HUES6 (cell line): ENCODE measurements around the gene CRHR1.

Source experiments
- H3K27ac ChIP-seq: 2 replicates; pipeline ENCODE4 v1.7.0; 2013; ENCODE audit warnings: low read depth, mild to moderate bottlenecking, low read length, inconsistent platforms
- H3K27me3 ChIP-seq: 2 replicates; pipeline ENCODE4 v1.6.1; 2013; ENCODE audit warnings: low read length; ENCODE audit not compliant: control insufficient read depth, insufficient read depth
- H3K36me3 ChIP-seq: 2 replicates; pipeline ENCODE4 v1.6.1; 2013; ENCODE audit warnings: low read length; ENCODE audit not compliant: control insufficient read depth, insufficient read depth
- H3K4me1 ChIP-seq: 2 replicates; pipeline ENCODE4 v1.6.1; 2013; ENCODE audit warnings: low read length; ENCODE audit not compliant: control insufficient read depth, insufficient read depth
- H3K4me3 ChIP-seq: 2 replicates; pipeline ENCODE4 v1.5.1; 2013; ENCODE audit warnings: low read depth, low read length
- H3K9ac ChIP-seq: one replicate; pipeline ENCODE4 v1.6.1; 2013; ENCODE audit warnings: mild to moderate bottlenecking, low read length
- H3K9me3 ChIP-seq: 2 replicates; pipeline ENCODE4 v1.6.1; 2013; ENCODE audit warnings: low read depth, low read length; ENCODE audit not compliant: control insufficient read depth, insufficient read depth

The CRHR1 gene

DNA sequence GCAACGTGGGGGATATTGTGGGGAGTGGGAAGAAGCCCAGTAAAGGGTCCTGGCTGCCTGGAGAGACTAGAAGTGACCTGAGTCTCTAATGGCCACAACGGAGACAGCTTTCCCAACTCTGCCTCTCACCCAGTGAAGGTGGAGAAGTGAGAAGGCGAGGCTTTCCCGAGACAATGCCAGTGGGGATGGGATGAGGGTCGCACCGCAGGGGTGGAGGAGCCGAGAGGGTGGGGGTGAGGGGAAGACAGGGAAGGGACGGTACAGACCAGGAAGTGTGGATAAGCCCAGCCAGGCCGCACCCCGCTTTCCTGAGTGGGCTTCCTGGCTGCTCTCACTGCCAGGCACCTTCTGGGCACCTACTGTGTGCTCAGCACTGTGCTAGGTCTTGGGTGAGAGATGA lies 53.1 kb downstream of the CRHR1 start:
- Histone ChIP-seq H3K27me3 (no peaks in the 10 kb centered on the region), H3K36me3 (no peaks in the 10 kb centered on the region), H3K4me3 (no peak overlapping the region), H3K9me3 (no peaks in the 10 kb centered on the region), H3K9ac (no peak overlapping the region), H3K27ac (no peak overlapping the region), H3K4me1 (peaks cover 5% of the 10 kb centered on the region; the same call in 1 of the 2 replicates)

DNA sequence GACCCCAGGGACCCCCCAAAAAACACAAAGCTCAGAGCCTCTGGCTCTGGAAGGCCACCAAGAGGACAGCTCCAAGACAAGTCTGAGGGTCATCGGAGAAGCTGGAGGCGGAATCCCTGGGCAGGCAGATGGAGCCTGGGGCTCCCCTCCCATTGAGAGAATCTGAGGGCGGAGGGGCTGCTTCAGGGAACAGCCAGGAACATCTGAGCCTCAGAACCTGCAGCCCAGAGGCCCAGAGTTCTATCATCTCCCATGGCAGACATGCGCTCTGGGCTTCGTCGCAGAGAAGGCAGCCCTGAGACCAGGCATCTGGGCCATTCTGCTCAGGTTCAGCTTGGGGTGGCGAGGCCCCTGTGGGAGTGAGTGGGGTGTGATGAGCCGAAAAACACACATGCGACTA lies 53.5 kb downstream of the CRHR1 start:
- Histone ChIP-seq H3K9me3 (no peaks in the 10 kb centered on the region), H3K4me3 (no peak overlapping the region), H3K36me3 (no peaks in the 10 kb centered on the region), H3K27ac (no peak overlapping the region), H3K27me3 (no peaks in the 10 kb centered on the region), H3K4me1 (peaks cover 5% of the 10 kb centered on the region; the same call in 1 of the 2 replicates), H3K9ac (no peak overlapping the region)

DNA sequence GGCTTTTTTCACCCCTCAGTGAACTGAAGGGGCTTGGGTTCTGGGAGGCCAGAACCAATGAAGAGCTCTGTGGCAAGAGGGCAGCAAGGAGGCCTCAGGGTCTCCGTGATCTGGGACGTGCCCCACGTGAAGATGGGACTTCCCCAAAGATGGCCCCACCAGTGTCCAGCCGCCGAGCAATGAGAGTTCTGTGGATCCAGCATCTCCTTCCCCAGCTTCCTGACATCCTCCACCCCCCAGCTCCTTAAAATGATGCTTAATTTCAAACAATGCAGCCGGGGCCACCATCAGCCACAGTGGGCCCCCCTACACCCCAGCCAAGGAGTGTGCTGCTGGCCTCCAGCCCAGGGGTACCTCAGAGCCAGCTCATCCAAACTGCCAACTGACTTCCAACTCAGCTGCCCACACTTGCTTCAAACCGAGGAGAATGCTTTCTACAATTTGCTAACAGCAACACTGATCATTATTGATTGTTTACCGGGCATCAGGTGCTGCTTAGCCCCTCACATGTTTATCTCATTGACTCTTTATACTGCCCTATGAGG lies 54.7 kb downstream of the CRHR1 start:
- H3K27me3 ChIP-seq, result no peaks in the 10 kb centered on the region

DNA sequence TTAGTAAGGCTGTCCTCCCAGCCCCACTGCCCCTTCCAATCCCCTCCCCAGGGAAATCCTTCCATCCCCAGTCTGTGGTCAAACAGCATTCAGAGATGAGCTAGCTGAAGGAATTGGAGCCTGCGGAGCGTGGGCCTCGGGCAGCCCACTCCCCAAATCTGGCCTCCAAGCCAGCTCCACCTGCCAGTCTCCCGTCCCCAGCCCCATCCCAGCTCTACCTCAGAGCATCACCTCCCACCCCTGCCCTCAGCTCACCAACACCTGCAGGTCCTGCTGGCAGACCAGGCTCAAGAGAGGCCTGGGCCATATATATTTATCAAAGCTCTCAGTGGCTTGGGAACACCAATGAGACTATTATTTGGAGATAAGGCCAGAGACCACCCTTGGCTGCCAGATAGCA lies 55.3 kb downstream of the CRHR1 start:
- Histone ChIP-seq H3K27ac (no peak overlapping the region), H3K4me1 (peaks cover 5% of the 10 kb centered on the region; the same call in 1 of the 2 replicates), H3K9ac (no peak overlapping the region), H3K4me3 (no peak overlapping the region), H3K9me3 (no peaks in the 10 kb centered on the region), H3K27me3 (no peaks in the 10 kb centered on the region), H3K36me3 (no peaks in the 10 kb centered on the region)

More for the DNA sequence above, 54.7 kb downstream of the CRHR1 start:
- H3K9ac ChIP-seq, result no peak overlapping the region
- peaks cover 5% of the 10 kb centered on the region; the same call in 1 of the 2 replicates for H3K4me1 ChIP-seq
- no peaks in the 10 kb centered on the region for H3K36me3 ChIP-seq
- H3K4me3 ChIP-seq, result no peak overlapping the region
- no peaks in the 10 kb centered on the region for H3K9me3 ChIP-seq
- no peak overlapping the region for H3K27ac ChIP-seq

DNA sequence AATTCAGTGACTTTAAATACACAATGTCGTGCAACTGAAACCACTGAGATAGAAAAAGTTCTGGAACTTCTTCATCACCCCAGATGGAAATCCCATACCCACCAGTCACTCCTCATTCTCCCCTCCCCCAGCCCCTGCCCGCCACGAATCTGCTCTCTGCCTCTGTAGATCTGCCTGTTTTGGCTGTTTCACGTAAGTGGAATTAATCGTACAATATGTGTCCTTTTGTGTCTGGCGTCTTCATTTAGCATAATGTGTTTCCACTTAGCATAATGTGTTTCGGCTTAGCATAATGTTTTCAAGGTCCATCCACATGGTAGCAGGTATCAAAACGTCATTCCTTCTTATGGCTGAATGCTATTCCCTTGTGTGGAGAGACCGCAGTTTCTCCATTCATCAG lies 57.1 kb downstream of the CRHR1 start:
- Histone ChIP-seq H3K27ac (no peak overlapping the region), H3K27me3 (no peaks in the 10 kb centered on the region), H3K4me1 (peaks cover 5% of the 10 kb centered on the region; the same call in 1 of the 2 replicates), H3K9me3 (no peaks in the 10 kb centered on the region), H3K4me3 (no peak overlapping the region), H3K36me3 (no peaks in the 10 kb centered on the region), H3K9ac (no peak overlapping the region)

DNA sequence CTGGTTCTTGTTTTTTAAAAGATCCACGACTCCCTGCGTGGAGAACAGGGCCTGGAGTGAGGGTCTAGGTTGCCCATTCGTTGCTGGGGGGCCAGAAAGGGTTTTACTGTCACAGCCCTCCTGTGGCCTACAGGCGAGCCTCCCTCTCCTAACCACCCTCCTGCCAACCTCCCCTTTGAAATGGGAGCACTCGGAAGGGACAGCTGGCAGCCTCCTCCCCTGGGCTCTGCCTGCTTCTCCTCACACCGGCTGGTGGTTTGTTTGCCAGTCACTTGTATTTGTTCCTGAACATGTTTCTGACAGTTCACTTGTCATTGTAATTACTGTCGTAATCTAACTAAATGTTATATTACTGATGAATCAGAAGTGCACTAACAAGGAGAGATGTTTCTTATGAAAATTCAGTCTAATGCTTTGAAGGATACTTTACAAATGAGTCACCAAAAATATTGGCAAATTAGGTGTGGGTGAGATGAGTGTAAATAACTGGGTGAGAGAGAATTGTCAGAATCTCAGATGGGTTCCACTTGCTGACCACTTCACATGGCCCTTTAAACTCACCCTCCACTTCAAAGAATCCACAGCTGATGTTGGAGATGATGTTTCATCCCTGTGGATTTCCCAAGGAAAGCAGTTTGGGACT lies 57.9 kb downstream of the CRHR1 start:
- H3K4me1 ChIP-seq, result peaks cover 5% of the 10 kb centered on the region; the same call in 1 of the 2 replicates
- H3K9ac ChIP-seq, result no peak overlapping the region
- no peak overlapping the region for H3K27ac ChIP-seq
- no peaks in the 10 kb centered on the region for H3K9me3 ChIP-seq
- no peak overlapping the region for H3K4me3 ChIP-seq
- no peaks in the 10 kb centered on the region for H3K27me3 ChIP-seq
- no peaks in the 10 kb centered on the region for H3K36me3 ChIP-seq

DNA sequence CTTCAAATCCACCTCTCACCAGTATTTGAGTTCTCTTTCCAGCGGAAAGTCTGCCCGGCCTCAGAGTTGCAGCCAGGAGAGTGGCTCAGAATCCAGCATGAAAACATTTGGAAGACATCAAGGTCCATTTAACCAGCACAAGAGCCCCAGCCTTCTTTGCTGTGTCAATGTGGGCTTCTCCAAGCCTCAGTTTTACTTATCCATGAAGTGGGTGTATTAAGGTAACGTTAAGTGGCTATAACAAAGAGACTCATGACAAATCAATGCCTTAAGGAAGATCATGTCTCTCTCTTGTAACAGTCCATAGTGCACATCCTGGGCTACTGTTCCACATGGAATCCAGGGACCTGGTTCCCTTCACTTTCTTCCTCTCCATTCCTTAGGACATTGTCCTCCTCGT lies 59.6 kb downstream of the CRHR1 start:
- Histone ChIP-seq H3K36me3 (no peaks in the 10 kb centered on the region), H3K27ac (no peak overlapping the region), H3K4me1 (no peaks in the 10 kb centered on the region), H3K9ac (no peak overlapping the region), H3K4me3 (no peak overlapping the region), H3K9me3 (no peaks in the 10 kb centered on the region), H3K27me3 (no peaks in the 10 kb centered on the region)

DNA sequence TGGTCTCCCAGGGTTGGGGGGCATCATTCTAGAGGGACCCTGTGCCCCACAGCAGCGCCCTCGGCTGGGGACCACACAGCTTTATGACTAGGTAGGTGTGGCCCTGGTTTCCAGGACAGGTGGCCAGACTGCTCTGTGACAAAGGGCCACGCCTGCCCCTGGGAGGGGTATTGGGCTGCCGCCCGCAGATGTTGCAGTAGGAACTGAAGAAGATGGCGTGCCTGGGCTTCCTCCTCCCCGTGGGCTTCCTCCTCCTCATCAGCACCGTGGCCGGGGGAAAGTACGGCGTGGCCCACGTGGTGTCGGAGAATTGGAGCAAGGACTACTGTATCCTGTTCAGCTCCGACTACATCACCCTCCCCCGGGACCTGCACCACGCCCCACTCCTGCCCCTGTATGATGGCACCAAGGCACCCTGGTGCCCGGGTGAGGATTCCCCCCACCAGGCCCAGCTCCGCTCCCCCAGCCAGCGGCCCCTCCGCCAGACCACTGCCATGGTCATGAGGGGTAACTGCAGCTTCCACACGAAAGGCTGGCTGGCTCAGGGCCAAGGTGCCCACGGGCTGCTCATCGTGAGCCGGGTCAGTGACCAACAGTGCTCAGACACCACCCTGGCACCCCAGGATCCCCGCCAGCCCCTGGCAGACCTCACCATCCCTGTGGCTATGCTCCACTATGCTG lies 60.7 kb downstream of the CRHR1 start, which contains the start of gene SPPL2C:
Gene SPPL2C, plus strand, starts transcription at position 187 of the 681 bp plus-strand sequence. Its CDS starts 26 bp downstream, at position 213.
- H3K36me3 ChIP-seq, result no peaks in the 10 kb centered on the region
- H3K4me3 ChIP-seq, result no peak within 1 kb of the TSS
- no peaks in the 10 kb centered on the region for H3K27me3 ChIP-seq
- H3K9me3 ChIP-seq, result no peaks in the 10 kb centered on the region
- H3K9ac ChIP-seq, result no peak within 1 kb of the TSS
- H3K4me1 ChIP-seq, result no peaks in the 10 kb centered on the region
- H3K27ac ChIP-seq, result no peak within 1 kb of the TSS

DNA sequence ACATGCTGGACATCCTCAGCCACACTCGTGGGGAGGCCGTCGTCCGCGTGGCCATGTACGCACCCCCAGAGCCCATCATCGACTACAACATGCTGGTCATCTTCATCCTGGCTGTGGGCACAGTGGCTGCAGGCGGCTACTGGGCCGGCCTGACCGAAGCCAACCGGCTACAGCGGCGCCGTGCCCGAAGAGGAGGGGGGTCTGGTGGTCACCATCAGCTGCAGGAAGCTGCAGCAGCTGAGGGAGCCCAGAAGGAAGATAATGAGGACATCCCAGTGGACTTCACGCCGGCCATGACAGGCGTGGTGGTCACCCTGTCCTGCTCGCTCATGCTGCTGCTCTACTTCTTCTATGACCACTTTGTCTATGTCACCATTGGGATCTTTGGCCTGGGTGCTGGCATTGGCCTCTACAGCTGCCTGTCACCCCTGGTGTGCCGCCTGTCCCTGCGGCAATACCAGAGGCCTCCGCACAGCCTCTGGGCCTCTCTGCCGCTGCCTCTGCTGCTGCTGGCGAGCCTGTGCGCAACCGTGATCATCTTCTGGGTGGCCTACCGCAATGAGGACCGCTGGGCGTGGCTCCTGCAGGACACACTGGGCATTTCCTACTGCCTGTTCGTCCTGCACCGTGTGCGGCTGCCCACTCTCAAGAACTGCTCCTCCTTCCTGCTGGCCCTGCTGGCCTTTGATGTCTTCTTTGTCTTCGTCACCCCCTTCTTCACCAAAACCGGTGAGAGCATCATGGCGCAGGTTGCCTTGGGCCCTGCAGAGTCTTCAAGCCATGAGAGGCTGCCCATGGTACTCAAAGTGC lies 61.5 kb downstream of the CRHR1 start:
- Histone ChIP-seq H3K27me3 (no peaks in the 10 kb centered on the region), H3K4me1 (no peaks in the 10 kb centered on the region), H3K9me3 (no peaks in the 10 kb centered on the region), H3K36me3 (no peaks in the 10 kb centered on the region), H3K4me3 (no peak overlapping the region), H3K27ac (no peak overlapping the region), H3K9ac (no peak overlapping the region)

DNA sequence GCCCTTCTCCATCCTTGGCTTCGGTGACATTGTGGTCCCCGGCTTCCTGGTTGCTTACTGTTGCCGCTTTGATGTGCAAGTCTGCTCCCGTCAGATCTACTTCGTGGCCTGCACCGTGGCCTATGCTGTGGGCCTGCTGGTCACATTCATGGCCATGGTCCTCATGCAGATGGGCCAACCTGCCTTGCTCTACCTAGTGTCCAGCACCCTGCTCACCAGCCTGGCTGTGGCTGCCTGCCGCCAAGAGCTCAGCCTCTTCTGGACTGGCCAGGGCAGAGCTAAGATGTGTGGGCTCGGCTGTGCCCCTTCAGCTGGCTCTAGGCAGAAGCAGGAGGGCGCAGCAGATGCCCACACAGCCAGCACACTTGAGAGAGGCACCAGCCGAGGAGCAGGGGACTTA lies 62.1 kb downstream of the CRHR1 start:
- Histone ChIP-seq H3K9me3 (no peaks in the 10 kb centered on the region), H3K4me3 (no peak overlapping the region), H3K27ac (no peak overlapping the region), H3K9ac (no peak overlapping the region), H3K27me3 (no peaks in the 10 kb centered on the region; the same call in 1 of the 2 replicates), H3K36me3 (no peaks in the 10 kb centered on the region), H3K4me1 (no peaks in the 10 kb centered on the region)
